Upper lobe of left lung (tissue), 6 donors: ENCODE data around the gene TMEM121. TPM values are rescaled to one million over a fixed set of nuclear protein-coding genes. Genes with fewer than 3 reads are reported as not detected.
A peak's percentile ranks its signal among the peaks of the same experiment; 100 is the strongest.

ENCODE experiments used
- ATAC-seq, 2 donors: fragments of 200-7000 bp; cut with Tn5 transposase; one replicate each; pipeline ENCODE4 v1.9.1; 2022; ENCODE audit warnings: mild to moderate bottlenecking in 2 of 2, moderate library complexity in 2 of 2; ENCODE audit not compliant: low FRiP score in 2 of 2
- DNase-seq, 2 donors: peaks; one replicate each; pipeline ENCODE4 v3.0.0-alpha.2; 2019 to 2020
- H3K27ac ChIP-seq, 4 donors: fragments of 200-600 bp; sonication (generic); one replicate each; pipeline ENCODE4 v1.5.1; 2016 to 2019
- H3K27me3 ChIP-seq, 4 donors: fragments of 200-600 bp; sonication (generic); one replicate each; pipeline ENCODE4 v1.5.1; 2017 to 2019
- H3K36me3 ChIP-seq, 4 donors: fragments of 200-600 bp; sonication (generic); one replicate each; pipeline ENCODE4 v1.5.1; 2016 to 2019
- H3K4me1 ChIP-seq, 4 donors: fragments of 200-600 bp; sonication (generic); one replicate each; pipeline ENCODE4 v1.5.1; 2018 to 2019
- H3K4me3 ChIP-seq, 4 donors: fragments of 200-600 bp; sonication (generic); one replicate each; pipeline ENCODE4 v1.5.1; 2017 to 2019; ENCODE audit warnings: mild to moderate bottlenecking in 2 of 4, moderate library complexity in 1 of 4
- H3K9me3 ChIP-seq, 4 donors: fragments of 200-600 bp; sonication (generic); one replicate each; pipeline ENCODE4 v1.5.1; 2018 to 2019
- EP300 ChIP-seq, 4 donors: sonication (generic); formaldehyde crosslinking; IDR thresholded peaks; one replicate each; pipeline ENCODE4 v1.5.1; 2017; ENCODE audit warnings: antibody characterized with exemption in 4 of 4, control low read depth in 2 of 4
- POLR2A ChIP-seq, 4 donors: fragments of 450-650 bp; IDR thresholded peaks; one replicate each; pipeline ENCODE4 v1.5.1; 2016 to 2017; ENCODE audit warnings: antibody characterized with exemption in 4 of 4, mild to moderate bottlenecking in 2 of 4
- POLR2AphosphoS5 ChIP-seq, 2 donors: sonication (generic); formaldehyde crosslinking; IDR thresholded peaks; one replicate each; pipeline ENCODE4 v1.5.1; 2017; ENCODE audit warnings: antibody characterized with exemption in 2 of 2
- WGBS, 2 donors: methylation state at CpG; one replicate each; pipeline ENCODE4 v1.1.5; 2017 to 2018; 5-methylcytosine and 5-hydroxymethylcytosine counted together
- total RNA-seq, 6 donors: library from RNA; depleted of rRNA in 4 of 6; stranded (reverse); fragments of >200 nt in 4 of 6; gene quantifications; one replicate each; pipeline versions ENCODE4 v1.1.0 to v1.2.1, GENCODE V29; 2016 to 2021
- TF ChIP-seq, protein P1 (sequence below), 6 experiments: fragments of 450-650 bp in 4 of 6; fragments of 200-600 bp in 2 of 6; sonication (generic) in 2 of 6; IDR thresholded peaks; one replicate each; pipeline ENCODE4 v1.5.1; 2016 to 2019; ENCODE audit warnings: antibody characterized with exemption in 6 of 6
- donor health status: DM: no; HTN: no; CAD: no; lungs with moderate emphysema.
- donor health status: DM: no; HTN: yes; CAD: no; lungs with severe emphysema.

TMEM121 gene
- total RNA-seq, 6 donors from 2014 or later, result 0.69 to 4.6 (median 3.8) TPM; not detected in 1

- TF ChIP-seq, protein P1, sequence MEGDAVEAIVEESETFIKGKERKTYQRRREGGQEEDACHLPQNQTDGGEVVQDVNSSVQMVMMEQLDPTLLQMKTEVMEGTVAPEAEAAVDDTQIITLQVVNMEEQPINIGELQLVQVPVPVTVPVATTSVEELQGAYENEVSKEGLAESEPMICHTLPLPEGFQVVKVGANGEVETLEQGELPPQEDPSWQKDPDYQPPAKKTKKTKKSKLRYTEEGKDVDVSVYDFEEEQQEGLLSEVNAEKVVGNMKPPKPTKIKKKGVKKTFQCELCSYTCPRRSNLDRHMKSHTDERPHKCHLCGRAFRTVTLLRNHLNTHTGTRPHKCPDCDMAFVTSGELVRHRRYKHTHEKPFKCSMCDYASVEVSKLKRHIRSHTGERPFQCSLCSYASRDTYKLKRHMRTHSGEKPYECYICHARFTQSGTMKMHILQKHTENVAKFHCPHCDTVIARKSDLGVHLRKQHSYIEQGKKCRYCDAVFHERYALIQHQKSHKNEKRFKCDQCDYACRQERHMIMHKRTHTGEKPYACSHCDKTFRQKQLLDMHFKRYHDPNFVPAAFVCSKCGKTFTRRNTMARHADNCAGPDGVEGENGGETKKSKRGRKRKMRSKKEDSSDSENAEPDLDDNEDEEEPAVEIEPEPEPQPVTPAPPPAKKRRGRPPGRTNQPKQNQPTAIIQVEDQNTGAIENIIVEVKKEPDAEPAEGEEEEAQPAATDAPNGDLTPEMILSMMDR (IDR thresholded peaks at IDR 0.05), result peak in 3 of 6 experiments; percentile 10 to 34 (median 32)
- peak in 1 of 4 donors; percentile 69 for TF ChIP-seq EP300 (IDR thresholded peaks at IDR 0.05)
- peak; percentile 58 to 92 for TF ChIP-seq POLR2AphosphoS5 (IDR thresholded peaks at IDR 0.05)
- peak in 3 of 4 donors; percentile 27 to 45 (median 35) for TF ChIP-seq POLR2A (IDR thresholded peaks at IDR 0.05)
- peak; percentile 76 to 83 for ATAC-seq
- DNase-seq, result peak; percentile 94
- Histone ChIP-seq H3K27me3 (peaks cover 0 to 10% (median 4%) of the 10 kb centered on the region in 4 donors), H3K9me3 (no peaks in the 10 kb centered on the region), H3K27ac (peak overlapping the region; percentile 88 to 98 (median 94)), H3K4me1 (peaks cover 69 to 94% (median 81%) of the 10 kb centered on the region in 4 donors), H3K4me3 (peak overlapping the region in 3 of 4 donors; percentile 24 to 47 (median 42)), H3K36me3 (peaks cover 0 to 22% (median 6%) of the 10 kb centered on the region in 4 donors)
- whole genome bisulfite sequencing, 2 donors, result 3 to 12% methylated on average over 10 to 18 of the region's 18 CpGs
Measured at GRCh38 chr14:105481886-105482457, 44.4 kb upstream of the TMEM121 start.

DNA sequence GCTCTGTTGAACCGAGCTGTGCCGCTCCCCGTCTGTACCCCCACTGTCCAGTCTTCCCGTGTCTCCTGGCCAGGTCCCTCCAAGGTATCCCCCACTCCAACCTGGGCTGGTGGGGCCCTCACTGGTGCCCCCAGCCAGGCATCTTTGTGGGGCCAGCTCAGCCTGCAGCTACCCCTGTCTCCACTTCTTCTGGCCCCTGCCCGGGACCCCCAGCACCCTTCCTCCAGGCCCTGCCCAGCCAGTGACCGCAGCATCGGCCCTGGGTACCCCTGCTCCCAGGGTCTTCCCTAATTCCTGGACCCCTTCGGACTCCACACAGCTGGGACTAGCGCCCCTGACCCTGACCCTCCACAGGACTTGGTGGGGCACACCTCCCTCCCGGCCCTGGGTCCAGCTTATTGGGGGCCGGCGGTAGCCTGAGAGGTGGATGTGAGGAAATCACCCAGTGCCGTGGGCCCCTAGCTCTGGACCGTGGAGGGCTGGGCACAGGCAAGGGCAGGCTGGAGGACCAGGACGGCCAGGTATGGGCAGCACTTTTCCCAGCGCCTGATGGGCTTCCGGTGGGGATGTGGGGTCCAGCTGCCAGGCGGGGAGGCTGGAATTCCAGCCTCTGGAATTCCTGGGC lies 43.8 kb upstream of the TMEM121 start:
- peaks cover 71 to 96% (median 83%) of the 10 kb centered on the region in 4 donors for H3K4me1 ChIP-seq
- peak overlapping the region; percentile 88 to 98 (median 94) for H3K27ac ChIP-seq
- ATAC-seq (no peak), DNase-seq (no peak)
- H3K9me3 ChIP-seq, result no peaks in the 10 kb centered on the region
- peaks cover 0 to 22% (median 6%) of the 10 kb centered on the region in 4 donors for H3K36me3 ChIP-seq
- H3K4me3 ChIP-seq, result peak overlapping the region in 1 of 4 donors; percentile 47
- peaks cover 0 to 10% (median 4%) of the 10 kb centered on the region in 4 donors for H3K27me3 ChIP-seq
- WGBS, 2 donors, result 68 to 81% methylated on average over 4 to 18 of the region's 18 CpGs
- no peak for TF ChIP-seq POLR2A (IDR thresholded peaks at IDR 0.05)
- no peak for TF ChIP-seq EP300 (IDR thresholded peaks at IDR 0.05)
- no peak for TF ChIP-seq POLR2AphosphoS5 (IDR thresholded peaks at IDR 0.05)
- TF ChIP-seq, protein P1 (IDR thresholded peaks at IDR 0.05), result no peak

- peaks cover 80 to 97% (median 88%) of the 10 kb centered on the region in 4 donors for H3K4me1 ChIP-seq
- H3K27ac ChIP-seq, result peak overlapping the region; percentile 88 to 98 (median 94)
- TF ChIP-seq, protein P1 (IDR thresholded peaks at IDR 0.05), result no peak
- TF ChIP-seq POLR2AphosphoS5 (IDR thresholded peaks at IDR 0.05), result no peak
- TF ChIP-seq EP300 (IDR thresholded peaks at IDR 0.05), result no peak
- TF ChIP-seq POLR2A (IDR thresholded peaks at IDR 0.05), result no peak
- H3K36me3 ChIP-seq, result peaks cover 0 to 17% (median 5%) of the 10 kb centered on the region in 4 donors
- no peak overlapping the region for H3K4me3 ChIP-seq
- 67% methylated on average over 8 to 17 of the region's 18 CpGs for WGBS, 2 donors
- no peak for ATAC-seq
- no peak for DNase-seq
- peaks cover 0 to 6% (median 2%) of the 10 kb centered on the region in 4 donors for H3K27me3 ChIP-seq
- no peaks in the 10 kb centered on the region for H3K9me3 ChIP-seq
Measured at GRCh38 chr14:105483300-105484068, 42.9 kb upstream of the TMEM121 start.

DNA sequence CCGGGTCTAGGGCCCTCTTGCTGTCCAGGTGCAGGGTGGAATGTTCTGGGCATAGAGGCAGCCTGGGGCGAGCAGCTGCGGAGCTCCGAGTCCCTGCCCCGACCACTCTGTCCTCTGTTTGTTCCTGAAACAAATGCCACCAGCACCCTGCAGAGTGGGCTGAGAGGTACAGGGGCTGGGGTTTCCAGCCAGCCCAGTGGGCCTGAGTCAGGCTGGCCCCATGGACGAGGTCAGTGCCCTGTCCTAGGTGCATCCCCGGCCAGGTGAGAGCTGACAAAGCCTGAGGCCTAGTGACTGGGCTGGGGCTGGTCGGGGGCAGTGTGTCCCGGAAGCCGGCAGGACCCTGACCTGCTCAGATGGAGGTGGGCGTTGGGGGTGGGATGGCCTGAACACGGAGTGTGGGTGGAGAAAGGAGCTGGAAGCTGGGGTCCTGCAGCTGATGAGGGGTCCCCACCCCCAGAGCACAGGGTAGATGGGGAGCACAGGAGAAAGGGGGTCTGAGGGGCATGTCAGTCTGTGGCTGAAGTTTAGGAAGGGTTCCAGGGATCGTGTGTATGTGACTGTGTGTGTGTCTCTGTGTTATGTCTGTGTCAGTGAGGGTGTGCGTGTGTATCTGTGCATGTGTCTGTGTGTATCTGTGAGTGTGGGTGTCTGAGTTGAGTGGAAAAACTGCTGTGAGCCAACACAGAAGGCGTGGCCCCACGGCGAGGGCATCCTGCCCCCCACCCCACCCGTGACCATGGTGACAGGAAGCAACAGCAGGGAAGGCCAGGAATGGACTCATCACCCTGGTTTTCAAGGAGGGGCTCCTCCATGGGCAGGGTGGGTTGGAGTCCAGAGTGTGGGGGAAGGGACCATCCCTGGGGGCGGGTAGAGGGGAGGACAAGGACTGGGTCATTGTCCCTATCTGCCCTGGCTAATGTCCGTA lies 42.0 kb upstream of the TMEM121 start:
- ATAC-seq, result peak in 1 of 2 donors; percentile 0
- H3K27me3 ChIP-seq, result peaks cover 0 to 3% (median 0%) of the 10 kb centered on the region in 4 donors
- TF ChIP-seq, protein P1 (IDR thresholded peaks at IDR 0.05), result no peak
- TF ChIP-seq POLR2AphosphoS5 (IDR thresholded peaks at IDR 0.05), result peak; percentile 11 to 71
- peak in 1 of 4 donors; percentile 49 for TF ChIP-seq EP300 (IDR thresholded peaks at IDR 0.05)
- TF ChIP-seq POLR2A (IDR thresholded peaks at IDR 0.05), result no peak
- H3K4me1 ChIP-seq, result peaks cover 89 to 100% (median 94%) of the 10 kb centered on the region in 4 donors
- peak in 1 of 2 donors; percentile 84 for DNase-seq
- peak overlapping the region; percentile 88 to 98 (median 94) for H3K27ac ChIP-seq
- H3K4me3 ChIP-seq, result no peak overlapping the region
- peaks cover 0 to 9% (median 1%) of the 10 kb centered on the region in 4 donors for H3K36me3 ChIP-seq
- 61 to 75% methylated on average over 16 to 20 of the region's 20 CpGs for WGBS, 2 donors
- H3K9me3 ChIP-seq, result no peaks in the 10 kb centered on the region
